Pons (tissue), 1 donor: ENCODE data around the gene NOX5.
"Not testable (repeated sequence)": the region's sequence is repeated elsewhere in the genome, so short reads cannot be mapped to it uniquely, and the experiment has no call there.

Experiments used
- DNase-seq: peaks from one replicate; pipeline ENCODE4 v3.0.0-alpha.2; 2016; ENCODE audit warnings: low spot score

NOX5 gene

GRCh38 chr15:69059557-69059943, 45.1 kb downstream of the NOX5 start:
- DNase-seq = no peak

- DNase-seq = no peak
These were observed 45.6 kb downstream of the NOX5 start for GRCh38 chr15:69060041-69060481.

GRCh38 chr15:69060744-69061143, 46.2 kb downstream of the NOX5 start:
- DNase-seq = no peak

- no peak for DNase-seq
These were observed 46.9 kb downstream of the NOX5 start for GRCh38 chr15:69061414-69061842.

- DNase-seq = no peak
These were observed 50.2 kb downstream of the NOX5 start for GRCh38 chr15:69064649-69065048.

GRCh38 chr15:69066007-69066995, 51.8 kb downstream of the NOX5 start:
- no peak for DNase-seq

- DNase-seq = no peak
These were observed 52.8 kb downstream of the NOX5 start for GRCh38 chr15:69067296-69067695.

- DNase-seq = no peak
These were observed 53.7 kb downstream of the NOX5 start for GRCh38 chr15:69068157-69068556.

GRCh38 chr15:69069290-69069689, 54.8 kb downstream of the NOX5 start:
- DNase-seq = not testable (repeated sequence)

- no peak for DNase-seq
These were observed 55.5 kb downstream of the NOX5 start for GRCh38 chr15:69069996-69070395.

- no peak for DNase-seq
These were observed 55.9 kb downstream of the NOX5 start for GRCh38 chr15:69070396-69070795.

- DNase-seq = no peak
These were observed 56.8 kb downstream of the NOX5 start for GRCh38 chr15:69071260-69071659.

GRCh38 chr15:69072906-69073305, 58.4 kb downstream of the NOX5 start:
- no peak for DNase-seq

- DNase-seq = no peak
These were observed 59.7 kb downstream of the NOX5 start for GRCh38 chr15:69074001-69074842.

GRCh38 chr15:69074843-69075224, 60.3 kb downstream of the NOX5 start:
- no peak for DNase-seq

- DNase-seq = no peak
These were observed 60.9 kb downstream of the NOX5 start for GRCh38 chr15:69075440-69075839.

GRCh38 chr15:69076756-69077155, 62.3 kb downstream of the NOX5 start:
- DNase-seq = no peak

GRCh38 chr15:69078638-69079037, 64.1 kb downstream of the NOX5 start:
- no peak for DNase-seq

GRCh38 chr15:69080295-69081248, 66.1 kb downstream of the NOX5 start:
- peak; percentile 31 for DNase-seq

- peak; percentile 47 for DNase-seq
These were observed 67.0 kb downstream of the NOX5 start for GRCh38 chr15:69081310-69082004.

- DNase-seq = peak; percentile 30
These were observed 67.6 kb downstream of the NOX5 start for GRCh38 chr15:69082021-69082502.
